ENCODE measurements around the gene CREB5.

CREB5 gene

DNA sequence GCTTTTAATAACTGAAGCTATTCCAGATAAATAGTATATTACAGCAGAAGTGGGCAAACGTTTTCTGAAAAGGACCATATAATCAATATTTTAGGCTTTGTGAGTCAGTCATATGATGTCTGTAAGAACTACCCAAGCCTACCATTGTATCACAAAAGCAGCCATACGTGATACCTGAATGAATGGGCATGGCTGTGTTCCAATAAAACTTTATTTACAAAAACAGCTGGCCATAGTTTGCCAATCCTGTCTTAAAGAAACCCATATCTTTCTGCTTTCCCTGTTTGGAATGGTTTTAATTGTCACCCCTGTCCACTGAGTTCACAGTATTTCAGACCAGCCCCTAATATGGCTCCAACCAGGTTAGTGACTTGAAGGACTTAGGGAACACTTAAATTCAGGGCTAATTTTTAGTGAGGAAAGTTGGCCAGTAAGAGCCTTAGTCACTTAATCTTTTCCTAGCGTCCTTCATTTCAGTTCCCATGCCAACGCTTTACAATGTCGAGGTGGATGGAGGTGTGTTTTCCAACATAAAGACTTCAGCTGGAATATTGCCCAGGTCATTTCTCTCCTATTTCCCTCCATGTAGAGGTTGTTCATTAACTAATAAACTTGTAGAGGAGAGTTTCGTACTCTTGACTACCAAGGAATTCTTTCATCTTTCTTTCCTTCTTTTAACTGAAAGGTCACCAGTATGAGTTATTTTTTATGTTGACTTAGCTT, 361.3 kb downstream of the CREB5 start:
- DNase-seq (ENCODE audit: low read depth): no peak
- TF ChIP-seq CTCF (IDR thresholded peaks at IDR 0.05; ENCODE audit: low read depth, low read length, missing control alignments): no peak
- H3K4me3 ChIP-seq (ENCODE audit: low read depth, low read length): no peak overlapping the region

- no peak for TF ChIP-seq CTCF (IDR thresholded peaks at IDR 0.05; ENCODE audit: low read depth, low read length, missing control alignments)
- no peak for DNase-seq (ENCODE audit: low read depth)
- no peak overlapping the region for H3K4me3 ChIP-seq (ENCODE audit: low read depth, low read length)
These were observed 362.1 kb downstream of the CREB5 start for GRCh38 chr7:28774261-28774988.

DNA sequence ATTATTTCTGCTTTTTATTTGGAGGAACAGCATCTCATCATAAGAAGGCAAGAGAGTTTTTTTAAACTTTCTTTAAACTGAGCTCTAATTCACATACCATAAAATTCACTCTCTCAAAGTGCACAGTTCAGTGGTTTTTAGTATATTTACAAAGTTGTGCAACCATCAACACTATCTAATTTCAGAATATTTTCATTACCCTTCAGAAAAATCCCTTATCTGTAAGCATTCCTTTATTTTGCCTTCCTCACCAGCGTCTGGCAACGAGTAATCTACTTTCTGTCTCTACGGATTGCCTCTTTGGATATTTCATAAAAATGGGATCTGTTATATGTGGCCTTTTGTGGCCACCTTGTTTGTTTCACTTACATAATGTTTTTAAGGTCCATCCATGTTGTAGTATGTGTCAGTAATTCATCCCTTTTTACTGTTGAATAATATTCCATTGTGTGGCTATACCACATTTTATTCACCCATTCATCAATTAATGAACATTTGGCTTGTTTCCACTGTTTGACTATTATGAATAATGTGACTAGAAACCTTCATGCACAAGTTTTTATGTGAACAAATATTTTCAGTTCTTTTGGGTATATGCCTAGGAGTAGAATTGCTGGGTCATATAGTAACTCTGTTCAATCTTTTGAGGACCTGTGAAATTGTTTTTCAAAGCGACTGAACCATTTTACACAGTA, 364.3 kb downstream of the CREB5 start:
- TF ChIP-seq CTCF (IDR thresholded peaks at IDR 0.05; ENCODE audit: low read depth, low read length, missing control alignments): no peak
- DNase-seq (ENCODE audit: low read depth): no peak
- H3K4me3 ChIP-seq (ENCODE audit: low read depth, low read length): no peak overlapping the region

DNA sequence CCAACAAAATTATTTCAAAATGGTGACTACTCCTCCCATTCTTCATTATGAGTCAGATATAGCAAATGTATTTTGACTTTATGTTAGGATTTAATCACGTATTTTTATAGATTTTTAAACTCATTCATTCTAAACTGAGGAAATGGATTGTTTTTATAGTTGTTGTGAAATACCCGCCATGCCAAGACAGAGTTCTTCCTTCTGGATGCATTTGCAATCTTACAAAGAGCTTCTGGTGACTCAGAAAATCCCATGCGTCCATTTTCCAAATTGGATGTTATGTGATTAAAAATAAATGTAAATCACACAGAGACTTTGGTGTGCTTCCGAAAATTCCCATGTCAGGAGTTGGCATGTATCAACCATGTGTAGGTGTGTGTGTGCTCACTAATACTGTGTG, 366.5 kb downstream of the CREB5 start:
- no peak overlapping the region for H3K4me3 ChIP-seq (ENCODE audit: low read depth, low read length)
- DNase-seq (ENCODE audit: low read depth): no peak
- no peak for TF ChIP-seq CTCF (IDR thresholded peaks at IDR 0.05; ENCODE audit: low read depth, low read length, missing control alignments)

DNA sequence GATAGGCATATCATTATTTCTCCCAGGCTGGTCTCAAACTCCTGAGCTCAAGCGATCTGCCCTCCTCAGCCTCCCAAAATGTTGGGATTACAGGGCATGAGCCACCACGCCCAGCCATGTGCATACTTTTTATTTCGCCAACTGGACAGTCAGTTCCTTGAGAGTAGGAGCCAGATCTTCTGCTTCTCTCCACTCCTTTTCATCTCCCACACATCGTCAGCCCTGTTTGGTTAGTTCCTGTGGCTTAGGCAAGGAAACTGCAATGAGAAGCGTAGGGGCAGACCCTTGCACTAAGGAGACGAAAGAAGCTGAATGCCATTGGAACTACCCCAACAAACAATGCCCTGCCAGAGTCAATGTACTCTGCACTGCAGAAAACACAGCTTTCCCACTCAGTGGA, 367.6 kb downstream of the CREB5 start:
- no peak overlapping the region for H3K4me3 ChIP-seq (ENCODE audit: low read depth, low read length)
- DNase-seq (ENCODE audit: low read depth): no peak
- no peak for TF ChIP-seq CTCF (IDR thresholded peaks at IDR 0.05; ENCODE audit: low read depth, low read length, missing control alignments)

GRCh38 chr7:28782362-28782761, 370.0 kb downstream of the CREB5 start:
- no peak for DNase-seq (ENCODE audit: low read depth)
- H3K4me3 ChIP-seq (ENCODE audit: low read depth, low read length): no peak overlapping the region
- no peak for TF ChIP-seq CTCF (IDR thresholded peaks at IDR 0.05; ENCODE audit: low read depth, low read length, missing control alignments)
